HEK293 (cell line): ENCODE data around the gene CNPY4.

Experiments
- BCL11B ChIP-seq: fragments of 450-650 bp; formaldehyde crosslinking; IDR thresholded peaks from 2 replicates; pipeline ENCODE4 v1.5.1; 2016; ENCODE audit warnings: low read depth, missing biosample characterization, missing genetic modification characterization
- MZF1 ChIP-seq: fragments of 450-650 bp; formaldehyde crosslinking; IDR thresholded peaks from 2 replicates; pipeline ENCODE4 v1.5.1; 2017; ENCODE audit warnings: missing biosample characterization, missing genetic modification characterization, borderline replicate concordance
- RBAK ChIP-seq: fragments of 450-650 bp; formaldehyde crosslinking; IDR thresholded peaks from 2 replicates; pipeline ENCODE4 v1.5.1; 2016; ENCODE audit warnings: missing biosample characterization, missing genetic modification characterization
- REPIN1 ChIP-seq: fragments of 450-650 bp; formaldehyde crosslinking; IDR thresholded peaks from 2 replicates; pipeline ENCODE4 v1.5.1; 2017; ENCODE audit warnings: missing biosample characterization, missing genetic modification characterization, low read depth
- SALL2 ChIP-seq: fragments of 450-650 bp; formaldehyde crosslinking; IDR thresholded peaks from 2 replicates; pipeline ENCODE4 v1.5.0; 2017; ENCODE audit warnings: missing biosample characterization, mild to moderate bottlenecking, missing genetic modification characterization, borderline replicate concordance
- WT1 ChIP-seq: fragments of 450-650 bp; formaldehyde crosslinking; IDR thresholded peaks from 2 replicates; pipeline ENCODE4 v1.5.1; 2016; ENCODE audit warnings: missing biosample characterization, missing genetic modification characterization
- ZBTB1 ChIP-seq: fragments of 450-650 bp; formaldehyde crosslinking; IDR thresholded peaks from 2 replicates; pipeline ENCODE4 v1.5.1; 2016; ENCODE audit warnings: missing biosample characterization, missing genetic modification characterization
- ZBTB8A ChIP-seq: fragments of 450-650 bp; formaldehyde crosslinking; IDR thresholded peaks from 2 replicates; pipeline ENCODE4 v1.5.1; 2016; ENCODE audit warnings: missing biosample characterization, missing genetic modification characterization
- ZEB2 ChIP-seq: fragments of 450-650 bp; formaldehyde crosslinking; IDR thresholded peaks from 2 replicates; pipeline ENCODE4 v1.5.1; 2016; ENCODE audit warnings: missing biosample characterization, missing genetic modification characterization
- ZNF112 ChIP-seq: fragments of 450-650 bp; formaldehyde crosslinking; IDR thresholded peaks from 2 replicates; pipeline ENCODE4 v1.5.0; 2017; ENCODE audit warnings: missing biosample characterization, missing genetic modification characterization
- ZNF140 ChIP-seq: fragments of 450-650 bp; formaldehyde crosslinking; IDR thresholded peaks from 2 replicates; pipeline ENCODE4 v1.5.1; 2016; ENCODE audit warnings: missing biosample characterization, missing genetic modification characterization
- ZNF146 ChIP-seq: fragments of 450-650 bp; formaldehyde crosslinking; IDR thresholded peaks from 2 replicates; pipeline ENCODE4 v1.5.1; 2016; ENCODE audit warnings: missing biosample characterization, missing genetic modification characterization
- ZNF157 ChIP-seq: fragments of 450-650 bp; formaldehyde crosslinking; IDR thresholded peaks from 2 replicates; pipeline ENCODE4 v1.5.1; 2016; ENCODE audit warnings: missing biosample characterization, missing genetic modification characterization
- ZNF184 ChIP-seq: fragments of 450-650 bp; IDR thresholded peaks from 2 replicates; pipeline ENCODE4 v1.5.1; 2018; ENCODE audit warnings: missing biosample characterization, mild to moderate bottlenecking, missing genetic modification characterization
- ZNF202 ChIP-seq: fragments of 450-650 bp; formaldehyde crosslinking; IDR thresholded peaks from 2 replicates; pipeline ENCODE4 v1.5.1; 2016; ENCODE audit warnings: missing biosample characterization, missing genetic modification characterization, borderline replicate concordance
- ZNF211 ChIP-seq: fragments of 450-650 bp; formaldehyde crosslinking; IDR thresholded peaks from 2 replicates; pipeline ENCODE4 v1.5.1; 2016; ENCODE audit warnings: low read depth, missing biosample characterization, missing genetic modification characterization
- ZNF221 ChIP-seq: fragments of 450-650 bp; formaldehyde crosslinking; IDR thresholded peaks from 2 replicates; pipeline ENCODE4 v1.5.1; 2017; ENCODE audit warnings: missing biosample characterization, missing genetic modification characterization, borderline replicate concordance
- ZNF366 ChIP-seq: fragments of 450-650 bp; formaldehyde crosslinking; conservative IDR thresholded peaks from 2 replicates; pipeline ENCODE4 v1.5.1; 2016; ENCODE audit warnings: missing biosample characterization, missing genetic modification characterization
- ZNF394 ChIP-seq: fragments of 450-650 bp; formaldehyde crosslinking; IDR thresholded peaks from 2 replicates; pipeline ENCODE4 v1.5.1; 2016; ENCODE audit warnings: missing biosample characterization, missing genetic modification characterization, mild to moderate bottlenecking, moderate library complexity, borderline replicate concordance
- ZNF473 ChIP-seq: fragments of 450-650 bp; formaldehyde crosslinking; IDR thresholded peaks from 2 replicates; pipeline ENCODE4 v1.5.1; 2017; ENCODE audit warnings: missing biosample characterization, missing genetic modification characterization
- ZNF501 ChIP-seq: fragments of 450-650 bp; formaldehyde crosslinking; IDR thresholded peaks from 2 replicates; pipeline ENCODE4 v1.5.1; 2016; ENCODE audit warnings: missing biosample characterization, missing genetic modification characterization
- ZNF514 ChIP-seq: fragments of 450-650 bp; formaldehyde crosslinking; IDR thresholded peaks from 2 replicates; pipeline ENCODE4 v1.5.1; 2016; ENCODE audit warnings: missing biosample characterization, missing genetic modification characterization
- ZNF544 ChIP-seq: fragments of 450-650 bp; formaldehyde crosslinking; IDR thresholded peaks from 2 replicates; pipeline ENCODE4 v1.5.0; 2017; ENCODE audit warnings: missing biosample characterization, missing genetic modification characterization
- ZNF585B ChIP-seq: fragments of 450-650 bp; formaldehyde crosslinking; IDR thresholded peaks from 2 replicates; pipeline ENCODE4 v1.5.1; 2016; ENCODE audit warnings: missing biosample characterization, missing genetic modification characterization
- ZNF624 ChIP-seq: fragments of 450-650 bp; formaldehyde crosslinking; IDR thresholded peaks from 2 replicates; pipeline ENCODE4 v1.5.1; 2017; ENCODE audit warnings: missing biosample characterization, missing genetic modification characterization
- ZNF629 ChIP-seq: fragments of 450-650 bp; formaldehyde crosslinking; IDR thresholded peaks from 2 replicates; pipeline ENCODE4 v1.5.1; 2017; ENCODE audit warnings: missing biosample characterization, missing genetic modification characterization
- ZNF707 ChIP-seq: fragments of 450-650 bp; formaldehyde crosslinking; IDR thresholded peaks from 2 replicates; pipeline ENCODE4 v1.5.1; 2016; ENCODE audit warnings: missing biosample characterization, missing genetic modification characterization
- ZNF785 ChIP-seq: fragments of 450-650 bp; formaldehyde crosslinking; IDR thresholded peaks from 2 replicates; pipeline ENCODE4 v1.5.1; 2016; ENCODE audit warnings: missing biosample characterization, missing genetic modification characterization
- ZNF830 ChIP-seq: fragments of 450-650 bp; IDR thresholded peaks from 2 replicates; pipeline ENCODE4 v1.5.0; 2018; ENCODE audit warnings: missing biosample characterization, missing genetic modification characterization, low read depth, mild to moderate bottlenecking, moderate library complexity
- ZNF843 ChIP-seq: fragments of 450-650 bp; formaldehyde crosslinking; IDR thresholded peaks from 2 replicates; pipeline ENCODE4 v1.5.1; 2016; ENCODE audit warnings: missing biosample characterization, missing genetic modification characterization
- ZSCAN23 ChIP-seq: fragments of 450-650 bp; formaldehyde crosslinking; IDR thresholded peaks from 2 replicates; pipeline ENCODE4 v1.5.1; 2016; ENCODE audit warnings: missing biosample characterization, missing genetic modification characterization
- TF ChIP-seq, protein P1 (sequence below): fragments of 450-650 bp; formaldehyde crosslinking; IDR thresholded peaks from 2 replicates; pipeline ENCODE4 v1.5.0; 2017; ENCODE audit warnings: missing biosample characterization, missing genetic modification characterization, borderline replicate concordance
- TF ChIP-seq, protein P2 (sequence below): fragments of 450-650 bp; formaldehyde crosslinking; IDR thresholded peaks from 2 replicates; pipeline ENCODE4 v1.5.1; 2017; ENCODE audit warnings: missing biosample characterization, mild to moderate bottlenecking, missing genetic modification characterization, moderate library complexity
- TF ChIP-seq, protein P3 (sequence below): fragments of 450-650 bp; formaldehyde crosslinking; IDR thresholded peaks from 2 replicates; pipeline ENCODE4 v1.5.1; 2016; ENCODE audit warnings: missing biosample characterization, missing genetic modification characterization
- TF ChIP-seq, protein P4 (sequence below): fragments of 450-650 bp; formaldehyde crosslinking; IDR thresholded peaks from 2 replicates; pipeline ENCODE4 v1.5.1; 2016; ENCODE audit warnings: missing biosample characterization, missing genetic modification characterization

Gene CNPY4

DNA sequence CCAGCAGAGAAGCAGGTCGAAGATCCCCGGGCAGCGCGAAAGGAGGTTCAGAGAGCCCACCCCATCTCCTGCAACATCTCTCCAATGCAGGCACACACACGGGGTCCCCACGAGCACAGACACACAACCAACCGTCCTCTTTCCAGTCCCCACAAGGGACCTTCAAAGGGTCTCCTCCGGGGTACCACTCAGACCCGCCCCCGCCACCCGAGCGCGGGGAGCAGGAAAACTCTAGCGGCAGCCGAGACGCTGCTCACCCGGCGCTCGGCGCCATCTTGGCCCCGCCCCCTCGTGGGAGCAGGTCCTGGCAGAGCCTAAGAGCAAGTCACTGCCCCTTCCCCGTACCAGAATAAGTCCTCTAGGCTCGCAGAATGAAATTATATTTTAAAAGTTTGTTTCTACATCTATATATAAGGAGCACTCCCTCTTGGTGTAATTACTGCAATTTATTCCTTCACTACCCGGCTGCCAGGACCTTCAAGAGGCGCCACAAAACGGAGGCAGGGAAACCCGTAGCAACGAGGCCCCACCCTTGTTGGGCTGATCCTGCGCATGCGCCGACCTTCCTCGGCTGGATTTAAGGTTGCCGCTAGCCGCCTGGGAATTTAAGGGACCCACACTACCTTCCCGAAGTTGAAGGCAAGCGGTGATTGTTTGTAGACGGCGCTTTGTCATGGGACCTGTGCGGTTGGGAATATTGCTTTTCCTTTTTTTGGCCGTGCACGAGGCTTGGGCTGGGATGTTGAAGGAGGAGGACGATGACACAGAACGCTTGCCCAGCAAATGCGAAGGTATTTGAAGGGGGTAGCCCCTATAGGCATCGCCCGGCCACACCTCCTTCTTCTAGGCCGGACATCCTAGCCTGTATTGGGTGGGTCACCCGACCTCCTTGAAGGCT is at the start of gene CNPY4, which contains the start of gene TAF6 (continued):
- TF ChIP-seq, protein P1, sequence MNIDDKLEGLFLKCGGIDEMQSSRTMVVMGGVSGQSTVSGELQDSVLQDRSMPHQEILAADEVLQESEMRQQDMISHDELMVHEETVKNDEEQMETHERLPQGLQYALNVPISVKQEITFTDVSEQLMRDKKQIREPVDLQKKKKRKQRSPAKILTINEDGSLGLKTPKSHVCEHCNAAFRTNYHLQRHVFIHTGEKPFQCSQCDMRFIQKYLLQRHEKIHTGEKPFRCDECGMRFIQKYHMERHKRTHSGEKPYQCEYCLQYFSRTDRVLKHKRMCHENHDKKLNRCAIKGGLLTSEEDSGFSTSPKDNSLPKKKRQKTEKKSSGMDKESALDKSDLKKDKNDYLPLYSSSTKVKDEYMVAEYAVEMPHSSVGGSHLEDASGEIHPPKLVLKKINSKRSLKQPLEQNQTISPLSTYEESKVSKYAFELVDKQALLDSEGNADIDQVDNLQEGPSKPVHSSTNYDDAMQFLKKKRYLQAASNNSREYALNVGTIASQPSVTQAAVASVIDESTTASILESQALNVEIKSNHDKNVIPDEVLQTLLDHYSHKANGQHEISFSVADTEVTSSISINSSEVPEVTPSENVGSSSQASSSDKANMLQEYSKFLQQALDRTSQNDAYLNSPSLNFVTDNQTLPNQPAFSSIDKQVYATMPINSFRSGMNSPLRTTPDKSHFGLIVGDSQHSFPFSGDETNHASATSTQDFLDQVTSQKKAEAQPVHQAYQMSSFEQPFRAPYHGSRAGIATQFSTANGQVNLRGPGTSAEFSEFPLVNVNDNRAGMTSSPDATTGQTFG = no peak
- no peak for TF ChIP-seq ZNF843 (tag by site-specific recombination)
- no peak for TF ChIP-seq ZNF184 (tag by site-specific recombination)
- TF ChIP-seq ZNF140 (tag by site-specific recombination) = no peak
- no peak for TF ChIP-seq ZNF112
- TF ChIP-seq ZNF366 (tag by site-specific recombination) = no peak
- TF ChIP-seq, protein P2, sequence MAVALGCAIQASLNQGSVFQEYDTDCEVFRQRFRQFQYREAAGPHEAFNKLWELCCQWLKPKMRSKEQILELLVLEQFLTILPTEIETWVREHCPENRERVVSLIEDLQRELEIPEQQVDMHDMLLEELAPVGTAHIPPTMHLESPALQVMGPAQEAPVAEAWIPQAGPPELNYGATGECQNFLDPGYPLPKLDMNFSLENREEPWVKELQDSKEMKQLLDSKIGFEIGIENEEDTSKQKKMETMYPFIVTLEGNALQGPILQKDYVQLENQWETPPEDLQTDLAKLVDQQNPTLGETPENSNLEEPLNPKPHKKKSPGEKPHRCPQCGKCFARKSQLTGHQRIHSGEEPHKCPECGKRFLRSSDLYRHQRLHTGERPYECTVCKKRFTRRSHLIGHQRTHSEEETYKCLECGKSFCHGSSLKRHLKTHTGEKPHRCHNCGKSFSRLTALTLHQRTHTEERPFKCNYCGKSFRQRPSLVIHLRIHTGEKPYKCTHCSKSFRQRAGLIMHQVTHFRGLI (tag by site-specific recombination) = peak; percentile 98
- TF ChIP-seq ZBTB8A (tag by site-specific recombination) = 0 out of 2 replicates have a peak, but pooled peaks have one; percentile 9
- no peak for TF ChIP-seq ZEB2 (tag by site-specific recombination)
- no peak for TF ChIP-seq ZNF544 (tag by site-specific recombination)
- TF ChIP-seq ZNF473 = no peak
- TF ChIP-seq RBAK = no peak
- no peak for TF ChIP-seq ZSCAN23
- TF ChIP-seq BCL11B (tag by site-specific recombination) = no peak
- TF ChIP-seq ZBTB1 (tag by site-specific recombination) = no peak
- TF ChIP-seq ZNF707 (tag by site-specific recombination) = no peak
- 0 out of 2 replicates have a peak, but pooled peaks have one; percentile 45 for TF ChIP-seq WT1
- TF ChIP-seq ZNF501 = peak; percentile 85
- no peak for TF ChIP-seq ZNF585B
- TF ChIP-seq SALL2 (tag by site-specific recombination) = no peak
- TF ChIP-seq, protein P3, sequence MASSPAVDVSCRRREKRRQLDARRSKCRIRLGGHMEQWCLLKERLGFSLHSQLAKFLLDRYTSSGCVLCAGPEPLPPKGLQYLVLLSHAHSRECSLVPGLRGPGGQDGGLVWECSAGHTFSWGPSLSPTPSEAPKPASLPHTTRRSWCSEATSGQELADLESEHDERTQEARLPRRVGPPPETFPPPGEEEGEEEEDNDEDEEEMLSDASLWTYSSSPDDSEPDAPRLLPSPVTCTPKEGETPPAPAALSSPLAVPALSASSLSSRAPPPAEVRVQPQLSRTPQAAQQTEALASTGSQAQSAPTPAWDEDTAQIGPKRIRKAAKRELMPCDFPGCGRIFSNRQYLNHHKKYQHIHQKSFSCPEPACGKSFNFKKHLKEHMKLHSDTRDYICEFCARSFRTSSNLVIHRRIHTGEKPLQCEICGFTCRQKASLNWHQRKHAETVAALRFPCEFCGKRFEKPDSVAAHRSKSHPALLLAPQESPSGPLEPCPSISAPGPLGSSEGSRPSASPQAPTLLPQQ = peak; percentile 99
- TF ChIP-seq ZNF202 (tag by site-specific recombination) = no peak
- TF ChIP-seq ZNF157 (tag by site-specific recombination) = no peak
- no peak for TF ChIP-seq ZNF624 (tag by site-specific recombination)
- peak; percentile 61 for TF ChIP-seq ZNF394 (tag by site-specific recombination)
- TF ChIP-seq ZNF514 (tag by site-specific recombination) = no peak
- no peak for TF ChIP-seq REPIN1 (tag by site-specific recombination)
- TF ChIP-seq ZNF830 (tag by site-specific recombination) = no peak
- no peak for TF ChIP-seq ZNF221 (tag by site-specific recombination)
- peak; percentile 58 for TF ChIP-seq ZNF629 (tag by site-specific recombination)
- TF ChIP-seq ZNF211 (tag by site-specific recombination) = no peak
- no peak for TF ChIP-seq MZF1 (tag by site-specific recombination)
- TF ChIP-seq, protein P4, sequence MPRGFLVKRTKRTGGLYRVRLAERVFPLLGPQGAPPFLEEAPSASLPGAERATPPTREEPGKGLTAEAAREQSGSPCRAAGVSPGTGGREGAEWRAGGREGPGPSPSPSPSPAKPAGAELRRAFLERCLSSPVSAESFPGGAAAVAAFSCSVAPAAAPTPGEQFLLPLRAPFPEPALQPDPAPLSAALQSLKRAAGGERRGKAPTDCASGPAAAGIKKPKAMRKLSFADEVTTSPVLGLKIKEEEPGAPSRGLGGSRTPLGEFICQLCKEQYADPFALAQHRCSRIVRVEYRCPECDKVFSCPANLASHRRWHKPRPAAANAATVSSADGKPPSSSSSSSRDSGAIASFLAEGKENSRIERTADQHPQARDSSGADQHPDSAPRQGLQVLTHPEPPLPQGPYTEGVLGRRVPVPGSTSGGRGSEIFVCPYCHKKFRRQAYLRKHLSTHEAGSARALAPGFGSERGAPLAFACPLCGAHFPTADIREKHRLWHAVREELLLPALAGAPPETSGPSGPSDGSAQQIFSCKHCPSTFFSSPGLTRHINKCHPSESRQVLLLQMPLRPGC = no peak
- TF ChIP-seq ZNF146 (tag by site-specific recombination) = peak; percentile 18; the same call in 1 of the 2 replicates
- no peak for TF ChIP-seq ZNF785 (tag by site-specific recombination)
